OCI-LY7 (cell line): ENCODE data around the gene SATB2. TPM values are rescaled to one million over a fixed set of nuclear protein-coding genes. Genes with fewer than 3 reads are reported as not detected.

ENCODE experiments used
- Bru-seq: library from RNA; stranded (reverse); fragments of 400-500 nt; gene quantifications from one replicate; lab custom pipeline; 2021; lab: Mats Ljungman, UMichigan
- BruChase-seq, 2 experiments: library from RNA; stranded (reverse); fragments of 400-500 nt; gene quantifications; one replicate each; lab custom pipeline; 2021; lab: Mats Ljungman, UMichigan
- BruUV-seq: library from RNA; stranded (reverse); fragments of 400-500 nt; replicated peaks from 2 replicates; lab custom pipeline; 2021; lab: Mats Ljungman, UMichigan
- CTCF ChIA-PET: fragments of 300-600 bp; sonication (Branson Sonifier 250); formaldehyde crosslinking; loops from one replicate; lab custom pipeline; 2022; ENCODE audit warnings: antibody characterized with exemption; ENCODE audit not compliant: unreplicated experiment; lab: Charles Lee
- POLR2A ChIA-PET: fragments of 300-600 bp; sonication (Branson Sonifier 250); formaldehyde crosslinking; loops from one replicate; lab custom pipeline; 2022; ENCODE audit warnings: antibody characterized with exemption; lab: Charles Lee
- DNase-seq: peaks from one replicate; pipeline ENCODE4 v3.0.0-alpha.2; 2015; ENCODE audit warnings: low spot score
- H2AFZ ChIP-seq: fragments of 200-600 bp; sonication (generic), shearing (Covaris generic); 2 replicates; pipeline ENCODE4 v1.6.1; 2014; ENCODE audit warnings: mild to moderate bottlenecking, antibody characterized with exemption, low read length, moderate library complexity
- H3K27ac ChIP-seq: fragments of 200-600 bp; sonication (generic); 2 replicates; pipeline ENCODE4 v1.5.1; 2014; ENCODE audit warnings: mixed run types, low read depth, mild to moderate bottlenecking, moderate library complexity, low read length, inconsistent platforms; ENCODE audit not compliant: poor library complexity, severe bottlenecking
- H3K36me3 ChIP-seq: fragments of 200-600 bp; sonication (generic); 2 replicates; pipeline ENCODE4 v1.6.1; 2014; ENCODE audit warnings: mild to moderate bottlenecking, antibody characterized with exemption, low read length, moderate library complexity, mixed read lengths; ENCODE audit not compliant: insufficient read depth
- H3K4me1 ChIP-seq: fragments of 200-600 bp; sonication (generic); 2 replicates; pipeline ENCODE4 v1.5.1; 2014; ENCODE audit warnings: mild to moderate bottlenecking, low read length; ENCODE audit not compliant: insufficient read depth, poor library complexity, severe bottlenecking
- H3K4me2 ChIP-seq: fragments of 200-600 bp; sonication (generic); 2 replicates; pipeline ENCODE4 v1.6.1; 2014; ENCODE audit warnings: mild to moderate bottlenecking, low read length
- H3K4me3 ChIP-seq: fragments of 200-600 bp; sonication (generic); 2 replicates; pipeline ENCODE4 v1.5.1; 2014; ENCODE audit warnings: mild to moderate bottlenecking, low read depth, low read length; ENCODE audit not compliant: poor library complexity, severe bottlenecking
- H3K79me2 ChIP-seq: fragments of 200-600 bp; sonication (generic); 2 replicates; pipeline ENCODE4 v1.6.1; 2016; ENCODE audit warnings: low read depth, mild to moderate bottlenecking, low read length, moderate library complexity, mixed read lengths; ENCODE audit not compliant: insufficient read depth
- H3K9me2 ChIP-seq: fragments of 200-600 bp; sonication (generic); 2 replicates; pipeline ENCODE4 v1.6.1; 2016; ENCODE audit warnings: mild to moderate bottlenecking, low read length, mixed read lengths; ENCODE audit not compliant: insufficient read depth
- H3K9me3 ChIP-seq: fragments of 200-600 bp; sonication (generic); 2 replicates; pipeline ENCODE4 v1.6.1; 2014; ENCODE audit warnings: mild to moderate bottlenecking, mixed run types, low read length, mixed read lengths
- H4K20me1 ChIP-seq: fragments of 200-600 bp; sonication (generic); 2 replicates; pipeline ENCODE4 v1.6.1; 2014; ENCODE audit warnings: mild to moderate bottlenecking, antibody characterized with exemption, low read length, moderate library complexity, mixed read lengths; ENCODE audit not compliant: insufficient read depth
- EZH2phosphoT487 ChIP-seq: fragments of 200-600 bp; sonication (generic); IDR thresholded peaks from 2 replicates; pipeline ENCODE4 v1.6.1; 2018; ENCODE audit warnings: low read depth, borderline replicate concordance, mild to moderate bottlenecking, mixed run types, antibody characterized with exemption, low read length, moderate library complexity, mixed read lengths
- intact Hi-C: fragments of 100-400 bp; cut with micrococcal nuclease; formaldehyde crosslinking; loops from one replicate; pipeline ENCODE4 v1.10.0; 2022; ENCODE audit not compliant: unreplicated experiment
- long read RNA-seq: library from polyadenylated mRNA; stranded (forward); transcript quantifications from one replicate; pipeline ENCODE4 v2.0.0, GENCODE V29; 2022
- total RNA-seq, 2 experiments: library from RNA; depleted of rRNA in 1 of 2; stranded (reverse); fragments of >200 nt in 1 of 2; shearing (Covaris generic) in 1 of 2; gene quantifications; 2 replicates each; pipeline ENCODE4 v1.2.3, GENCODE V29; 2014 to 2022
- TF ChIP-seq, protein P1 (sequence below): fragments of 200-600 bp; sonication (generic); conservative IDR thresholded peaks from 2 replicates; pipeline ENCODE4 v1.5.1; 2014; ENCODE audit warnings: mild to moderate bottlenecking, antibody characterized with exemption, low read length, moderate library complexity, mixed read lengths

Gene SATB2
- 26.1 and 30.7 TPM in 2 replicates for total RNA-seq (2014; rRNA removed; shearing (Covaris generic))
- total RNA-seq (2022): 15.9 and 26.7 TPM in 2 replicates
- Bru-seq, nascent RNA: percentile 72 among the genes with signal in this experiment
- BruChase-seq, experiment 1, labeled RNA remaining after a 6-hour chase: percentile 54 among the genes with signal in this experiment
- percentile 60 among the genes with signal in this experiment for BruChase-seq, experiment 2, labeled RNA remaining after a 2-hour chase
- long read RNA-seq, full-length matches to known transcripts: 6 of 21 reads
- long read RNA-seq, partial matches to known transcripts: 8 of 21 reads
- long read RNA-seq, other reads (novel, unspliced or antisense): 7 of 21 reads

GRCh38 chr2:199457147-199458008 lies at the start of gene SATB2:
Gene SATB2, minus strand, starts transcription at chr2:199457939. Its CDS starts 1,902 bp downstream, at chr2:199456037.
- peaks cover 57% of the 10 kb centered on the region for H3K79me2 ChIP-seq
- H3K4me2 ChIP-seq: peak within 1 kb of the TSS; percentile 92
- peak within 1 kb of the TSS; percentile 91; the same call in 1 of the 2 replicates for H2AFZ ChIP-seq
- peak within 1 kb of the TSS; percentile 79 for H3K27ac ChIP-seq
- no TSS peak for BruUV-seq
- no peaks in the 10 kb centered on the region for H3K9me3 ChIP-seq
- TF ChIP-seq, protein P1, sequence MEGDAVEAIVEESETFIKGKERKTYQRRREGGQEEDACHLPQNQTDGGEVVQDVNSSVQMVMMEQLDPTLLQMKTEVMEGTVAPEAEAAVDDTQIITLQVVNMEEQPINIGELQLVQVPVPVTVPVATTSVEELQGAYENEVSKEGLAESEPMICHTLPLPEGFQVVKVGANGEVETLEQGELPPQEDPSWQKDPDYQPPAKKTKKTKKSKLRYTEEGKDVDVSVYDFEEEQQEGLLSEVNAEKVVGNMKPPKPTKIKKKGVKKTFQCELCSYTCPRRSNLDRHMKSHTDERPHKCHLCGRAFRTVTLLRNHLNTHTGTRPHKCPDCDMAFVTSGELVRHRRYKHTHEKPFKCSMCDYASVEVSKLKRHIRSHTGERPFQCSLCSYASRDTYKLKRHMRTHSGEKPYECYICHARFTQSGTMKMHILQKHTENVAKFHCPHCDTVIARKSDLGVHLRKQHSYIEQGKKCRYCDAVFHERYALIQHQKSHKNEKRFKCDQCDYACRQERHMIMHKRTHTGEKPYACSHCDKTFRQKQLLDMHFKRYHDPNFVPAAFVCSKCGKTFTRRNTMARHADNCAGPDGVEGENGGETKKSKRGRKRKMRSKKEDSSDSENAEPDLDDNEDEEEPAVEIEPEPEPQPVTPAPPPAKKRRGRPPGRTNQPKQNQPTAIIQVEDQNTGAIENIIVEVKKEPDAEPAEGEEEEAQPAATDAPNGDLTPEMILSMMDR: no peak
- no peak for TF ChIP-seq EZH2phosphoT487
- H4K20me1 ChIP-seq: peaks cover 3% of the 10 kb centered on the region; the same call in 1 of the 2 replicates
- H3K4me3 ChIP-seq: peak within 1 kb of the TSS; percentile 86
- DNase-seq: peak; percentile 81
- ChIA-PET POLR2A (no interaction called here), CTCF (no interaction called here)
- no peaks in the 10 kb centered on the region for H3K9me2 ChIP-seq
- H3K36me3 ChIP-seq: peaks cover 21% of the 10 kb centered on the region
- peaks cover 48% of the 10 kb centered on the region for H3K4me1 ChIP-seq
- intact Hi-C loops: loop anchor here (5.0 kb wide), 2 partner anchors 545 to 760 kb away; no protein-coding TSS in a partner anchor

DNA sequence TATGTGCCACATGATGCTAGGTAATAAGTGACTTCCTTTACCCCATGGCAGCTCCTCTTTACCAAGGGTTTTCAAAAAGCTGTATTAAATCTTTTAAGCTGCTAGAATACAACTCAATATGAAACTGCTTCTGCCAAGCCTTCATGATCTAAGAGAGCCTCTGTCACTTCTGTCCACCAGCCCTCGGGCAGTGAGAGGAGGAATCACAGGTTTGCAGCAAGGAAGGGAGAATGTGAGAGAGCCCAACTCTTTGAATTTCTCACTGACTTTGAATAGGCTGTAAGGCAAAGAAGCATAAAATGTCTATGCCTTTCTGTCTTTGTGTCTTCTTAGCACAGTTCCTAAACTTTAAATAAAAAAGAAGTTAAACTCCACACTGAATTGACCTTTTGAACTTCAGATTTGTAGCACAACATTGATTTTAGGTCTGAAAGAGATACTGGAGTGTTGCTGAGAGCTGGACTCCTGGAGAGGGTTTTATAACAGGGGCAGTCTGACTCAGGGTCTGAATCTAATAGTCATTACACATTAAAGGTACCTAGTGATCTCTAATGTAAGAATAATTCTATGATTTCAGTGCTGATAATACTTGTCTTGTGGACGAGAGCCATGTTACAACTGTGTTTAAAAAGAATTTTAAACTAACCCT lies 48.1 kb upstream of the SATB2 start:
- no peaks in the 10 kb centered on the region for H3K9me3 ChIP-seq
- TF ChIP-seq, protein P1: no peak
- TF ChIP-seq EZH2phosphoT487: no peak
- intact Hi-C loops: no loop called here
- H3K4me3 ChIP-seq: no peak overlapping the region
- no peak overlapping the region for H3K27ac ChIP-seq
- H3K9me2 ChIP-seq: no peaks in the 10 kb centered on the region
- H3K4me2 ChIP-seq: no peak overlapping the region
- H2AFZ ChIP-seq: peak overlapping the region; percentile 45; the same call in 1 of the 2 replicates
- DNase-seq: no peak
- no peaks in the 10 kb centered on the region for H4K20me1 ChIP-seq
- ChIA-PET CTCF (interaction anchor here (1.0 kb wide), 1 partner anchor 21 kb away, joined by 3 read pairs; no protein-coding TSS in a partner anchor), POLR2A (interaction anchor here (1.0 kb wide), 1 partner anchor 11 kb away, joined by 3 read pairs; no protein-coding TSS in a partner anchor)
- no TSS peak for BruUV-seq
- no peaks in the 10 kb centered on the region for H3K79me2 ChIP-seq
- no peaks in the 10 kb centered on the region for H3K36me3 ChIP-seq
- no peaks in the 10 kb centered on the region for H3K4me1 ChIP-seq
